ENCODE data around the gene MRC1. TPM values are rescaled to one million over a fixed set of nuclear protein-coding genes. Genes with fewer than 3 reads are reported as not detected.

MRC1 gene
- total and polyA plus RNA-seq, 2 donors (not counting 3 experiments of a cell fraction or from before 2014, with no cell fraction given): 0.03 to 0.13 TPM

- no peak for DNase-seq (ENCODE audit: low read depth, low spot score)
- H3K9me1 ChIP-seq (replicated peaks; ENCODE audit: control insufficient read depth, extremely low read depth, insufficient read depth, low read length): no peaks in the 10 kb centered on the region
- H3K9me3 ChIP-seq (replicated peaks; ENCODE audit: control insufficient read depth, insufficient read depth, low read length): no peaks in the 10 kb centered on the region
- H3K4me1 ChIP-seq (ENCODE audit: control insufficient read depth, extremely low read depth, insufficient read depth, low read length): no peaks in the 10 kb centered on the region
- no peaks in the 10 kb centered on the region for H3K79me2 ChIP-seq (ENCODE audit: control insufficient read depth, insufficient read depth, low read length)
- no peak overlapping the region for H3K4me2 ChIP-seq (ENCODE audit: insufficient read depth, low read length)
- H2AFZ ChIP-seq (ENCODE audit: low read depth, low read length): no peak overlapping the region
- no peaks in the 10 kb centered on the region for H3K36me3 ChIP-seq (ENCODE audit: control insufficient read depth in 2 of 2, extremely low read depth in 1 of 2, insufficient read depth in 2 of 2, low read length in 2 of 2)
- BruUV-seq (replicated peaks): no TSS peak
- TF ChIP-seq GATA2 (IDR thresholded peaks at IDR 0.05; ENCODE audit: insufficient read depth, insufficient read length, low read depth, low read length) (no peak), POLR2A (IDR thresholded peaks at IDR 0.05; ENCODE audit: low read depth, low read length) (no peak), EZH2 (IDR thresholded peaks at IDR 0.05; ENCODE audit: borderline replicate concordance, low read depth, low read length, severe bottlenecking) (no peak), FOS (IDR thresholded peaks at IDR 0.05; ENCODE audit: borderline replicate concordance, insufficient read depth, low read length) (no peak), CTCF (IDR thresholded peaks at IDR 0.05; ENCODE audit: extremely low read depth in 1 of 2, insufficient read depth in 1 of 2, low read depth in 1 of 2, low read length in 2 of 2) (no peak), MYC (IDR thresholded peaks at IDR 0.05; ENCODE audit: low read depth, low read length) (no peak), POLR2AphosphoS5 (IDR thresholded peaks at IDR 0.05; ENCODE audit: insufficient read depth, low read depth, low read length) (no peak), MAX (IDR thresholded peaks at IDR 0.05; ENCODE audit: insufficient read depth, insufficient read length) (no peak), JUN (IDR thresholded peaks at IDR 0.05; ENCODE audit: borderline replicate concordance, insufficient read depth, insufficient read length, low read depth) (no peak)
- H3K4me3 ChIP-seq (replicated peaks in 1 of 3; ENCODE audit: insufficient read depth in 1 of 3, low read depth in 1 of 3, low read length in 3 of 3): no peak overlapping the region
- dilution Hi-C loops (cut with MboI; ENCODE audit: extremely low pct_ligation_motif_present, low sequenced_read_pairs) (no loop called here), intact Hi-C loops (cut with micrococcal nuclease) (no loop called here)
- H4K20me1 ChIP-seq (replicated peaks; ENCODE audit: control insufficient read depth, extremely low read depth, insufficient read depth, low read length): no peaks in the 10 kb centered on the region
- no peak for FAIRE-seq
- ChIA-PET CTCF (interaction anchor here (0.7 to 1.0 kb wide), 3 partner anchors 9 to 130 kb away, joined by 3 to 4 read pairs (median 3); no protein-coding TSS in a partner anchor), POLR2A (no interaction called here)
- no peak overlapping the region for H3K27ac ChIP-seq (ENCODE audit: insufficient read depth, low read depth, low read length)
- H3K27me3 ChIP-seq (ENCODE audit: control insufficient read depth in 2 of 2, insufficient read depth in 2 of 2, low read length in 2 of 2): peaks cover 0 to 10% of the 10 kb centered on the region in 2 experiments
- no peak overlapping the region for H3K9ac ChIP-seq (replicated peaks; ENCODE audit: extremely low read depth, insufficient read depth, low read length)
Measured at GRCh38 chr10:17865351-17865750, 56.2 kb downstream of the MRC1 start.
